Embryonic facial prominence (tissue), 1 donor: Measurements from ENCODE around the gene ADGRD2.
"Not testable (repeated sequence)": the region's sequence is repeated elsewhere in the genome, so short reads cannot be mapped to it uniquely, and the experiment has no call there.

Experiments used
- DNase-seq: peaks from one replicate; pipeline ENCODE4 v3.0.0-alpha.2; 2016; ENCODE audit errors: extremely low spot score

ADGRD2 gene

DNA sequence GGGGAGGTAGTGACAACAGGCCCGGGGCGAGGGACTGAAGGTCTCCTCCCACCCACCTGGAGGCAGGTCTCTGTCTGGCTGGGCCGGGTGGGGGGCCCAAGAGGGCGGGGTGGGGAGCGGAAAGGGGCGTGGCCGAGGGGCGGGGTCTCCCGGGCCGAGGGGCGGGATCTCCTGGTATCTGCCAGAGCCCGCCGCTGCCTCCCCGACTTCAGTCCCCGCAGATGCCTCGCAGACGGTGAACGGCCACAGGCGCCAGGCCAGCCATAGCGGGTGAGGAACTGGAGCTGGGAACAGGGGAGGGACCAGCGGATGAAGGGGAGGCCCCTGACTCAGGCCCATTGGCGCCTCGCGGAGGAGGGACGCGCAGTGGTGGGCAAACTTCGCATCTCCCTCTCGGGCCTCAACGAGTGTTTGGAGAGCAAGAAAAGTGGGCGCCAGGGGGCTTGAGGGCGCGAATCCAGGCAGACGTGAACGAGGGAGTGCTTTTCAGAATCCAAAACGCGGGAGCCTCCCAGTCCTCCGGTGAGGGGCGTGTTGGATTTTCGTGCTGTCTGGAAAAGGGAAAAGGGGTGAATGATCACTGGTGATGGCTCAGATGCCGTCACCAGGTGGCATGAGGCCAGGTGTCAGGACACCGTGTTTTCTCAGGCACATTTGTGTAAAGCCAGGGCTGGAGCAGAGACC is at the start of gene ADGRD2:
ADGRD2 (plus strand) TSS at position 211 of the 684 bp plus-strand sequence. CDS start 1,216 bp downstream, outside the sequence.
- DNase-seq = no peak

DNA sequence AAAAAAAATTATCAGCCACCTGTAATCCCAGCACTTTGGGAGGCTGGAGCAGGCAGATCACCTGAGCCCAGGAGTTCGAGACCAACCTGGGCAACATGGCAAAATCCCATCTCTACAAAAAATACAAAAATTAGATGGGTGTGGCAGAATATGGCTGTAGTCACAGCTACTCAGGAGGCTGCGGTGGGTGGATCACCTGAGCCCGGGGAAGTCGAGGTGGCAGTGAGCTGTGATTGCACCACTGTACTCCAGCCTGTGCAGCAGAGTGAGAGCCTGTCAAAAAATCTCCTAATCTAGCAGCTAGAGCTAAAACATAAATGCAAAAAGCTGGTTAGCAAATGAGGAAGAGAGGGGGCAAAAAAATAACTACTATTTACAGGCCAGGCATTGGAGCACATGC is 47.0 kb upstream of the ADGRD2 start:
- DNase-seq = no peak

DNA sequence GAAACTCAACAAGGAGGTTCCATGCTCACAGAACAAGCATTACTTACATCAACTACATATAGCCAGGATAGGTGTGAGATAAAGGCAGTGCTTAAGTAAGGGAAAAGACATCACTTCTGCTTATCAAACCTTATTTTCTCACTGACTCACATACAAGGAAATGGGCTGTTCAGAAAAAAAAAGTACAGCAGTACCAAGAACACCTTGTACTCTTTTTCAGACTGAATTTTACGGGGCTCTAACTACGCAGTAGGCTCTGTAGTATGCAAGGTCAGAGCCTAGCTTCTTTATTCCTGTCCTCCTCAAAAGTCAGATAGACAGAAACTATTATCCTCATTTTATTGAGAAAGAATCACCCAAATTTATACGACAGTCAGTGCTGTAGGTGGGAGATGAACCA is 40.8 kb upstream of the ADGRD2 start:
- no peak for DNase-seq

- DNase-seq = no peak
Observed at GRCh38 chr9:124410321-124410913, 39.8 kb upstream of the ADGRD2 start.

DNA sequence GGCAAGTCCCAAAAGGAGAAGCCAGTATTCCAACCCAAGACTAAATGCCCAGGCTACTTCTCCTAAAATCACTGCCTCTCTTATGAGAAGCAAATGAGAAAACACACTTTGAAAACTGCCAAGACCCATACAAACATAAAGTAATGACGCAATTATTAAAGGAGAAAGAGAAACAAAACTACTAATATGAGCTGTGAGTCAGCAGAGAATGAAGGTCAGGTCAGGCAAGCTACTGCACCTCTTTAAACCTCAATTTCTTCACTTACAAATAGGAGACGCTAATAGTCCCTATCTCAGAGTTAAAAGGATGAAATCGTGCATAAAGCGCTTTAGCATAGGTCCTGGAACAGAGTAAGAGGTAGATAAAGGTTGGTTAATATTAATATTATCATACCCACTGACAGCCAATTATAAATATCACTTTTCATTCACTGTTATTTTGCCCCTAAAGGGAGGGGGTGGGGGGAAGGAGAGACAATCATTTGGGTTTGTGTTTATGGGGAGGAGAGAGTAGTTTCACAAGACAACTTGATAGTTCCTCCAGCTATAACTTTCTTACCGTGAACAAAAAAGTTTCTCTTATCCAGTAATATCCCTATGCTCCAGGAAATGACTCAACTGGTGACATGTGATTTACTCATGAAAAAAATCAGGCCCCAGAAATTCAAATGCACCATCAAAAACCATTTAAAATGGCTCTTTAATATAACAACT is 38.6 kb upstream of the ADGRD2 start:
- no peak for DNase-seq

- DNase-seq = no peak
Observed at GRCh38 chr9:124412228-124412575, 38.0 kb upstream of the ADGRD2 start.

GRCh38 chr9:124414612-124415011 is 35.6 kb upstream of the ADGRD2 start:
- no peak for DNase-seq

DNA sequence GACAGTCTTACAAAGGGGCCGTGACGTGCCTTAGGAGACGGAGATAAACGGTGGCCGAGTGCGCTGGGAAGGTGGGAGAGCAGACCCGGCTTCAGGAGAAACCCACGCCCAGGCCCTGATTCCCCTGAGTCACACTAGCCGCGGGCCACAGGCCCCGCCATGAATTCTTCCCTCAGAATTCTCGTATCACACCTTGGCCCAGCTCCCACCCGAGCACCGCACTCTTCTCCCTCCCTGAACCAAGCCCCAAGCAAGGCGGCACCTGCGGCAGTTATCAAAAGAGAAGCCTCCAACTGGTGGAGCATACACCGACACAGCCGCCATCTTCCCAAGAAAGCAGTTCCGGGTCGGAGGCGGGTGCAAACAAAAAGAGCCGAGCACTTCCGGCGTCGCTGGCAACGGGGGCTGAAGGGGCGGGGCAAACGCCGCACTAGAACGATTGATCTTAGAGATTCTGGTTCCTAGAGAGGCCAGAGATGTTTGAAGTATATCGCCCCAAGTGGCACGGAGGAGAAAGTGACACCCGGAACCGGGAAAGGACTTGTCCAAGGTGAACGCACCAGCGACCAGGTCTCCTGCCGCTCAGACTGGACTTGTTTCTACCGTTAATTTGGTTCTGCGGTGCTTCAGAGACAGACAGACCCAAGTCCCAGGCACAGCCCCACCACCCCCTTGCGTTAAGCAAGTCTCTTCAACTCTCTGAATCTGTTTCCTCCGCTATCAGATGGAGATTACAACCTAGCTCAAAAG is 35.0 kb upstream of the ADGRD2 start, which contains the start of gene PSMB7:
PSMB7 (minus strand) TSS at position 341 of the 750 bp plus-strand sequence; CDS start at position 324, 17 bp downstream.
- DNase-seq = peak; percentile 95

- DNase-seq = no peak
Observed at GRCh38 chr9:124415852-124416484, 34.3 kb upstream of the ADGRD2 start.

DNA sequence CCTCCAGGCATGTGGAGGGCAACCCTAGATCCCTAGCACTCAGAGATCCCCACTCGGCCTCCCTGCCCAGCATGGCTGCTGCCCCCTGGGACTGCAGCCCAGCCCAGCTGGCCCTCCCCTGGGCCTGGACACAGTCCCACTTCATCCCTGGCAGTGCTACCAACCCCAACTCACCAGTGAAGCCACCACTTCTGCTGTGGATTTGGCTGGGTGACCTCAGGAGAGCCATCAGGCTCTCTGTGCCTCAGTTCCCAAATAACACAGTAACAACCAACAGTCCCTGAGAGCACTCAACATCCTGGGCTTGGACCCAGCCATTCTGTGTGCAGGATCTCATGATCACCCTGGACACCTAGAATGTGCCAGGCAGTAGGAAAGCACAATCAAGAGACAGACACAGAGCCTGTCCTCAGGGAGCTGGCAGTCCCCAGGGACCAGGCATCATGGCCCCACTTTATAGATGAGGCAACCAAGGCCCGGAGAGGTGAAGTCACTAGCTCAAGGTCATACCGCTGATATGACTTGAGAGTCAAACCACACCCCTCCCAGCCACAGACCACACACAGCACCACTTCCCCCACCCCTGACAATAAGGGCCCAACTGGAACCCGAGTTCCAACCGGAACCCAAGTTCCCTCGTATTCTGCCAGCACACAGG is 30.3 kb upstream of the ADGRD2 start:
- no peak for DNase-seq

- no peak for DNase-seq
Observed at GRCh38 chr9:124420991-124421543, 29.2 kb upstream of the ADGRD2 start.

- no peak for DNase-seq
Observed at GRCh38 chr9:124423155-124423554, 27.1 kb upstream of the ADGRD2 start.

GRCh38 chr9:124423591-124423990 is 26.7 kb upstream of the ADGRD2 start:
- no peak for DNase-seq

- DNase-seq = not testable (repeated sequence)
Observed at GRCh38 chr9:124425733-124426132, 24.5 kb upstream of the ADGRD2 start.

- DNase-seq = no peak
Observed at GRCh38 chr9:124426361-124426760, 23.9 kb upstream of the ADGRD2 start.

DNA sequence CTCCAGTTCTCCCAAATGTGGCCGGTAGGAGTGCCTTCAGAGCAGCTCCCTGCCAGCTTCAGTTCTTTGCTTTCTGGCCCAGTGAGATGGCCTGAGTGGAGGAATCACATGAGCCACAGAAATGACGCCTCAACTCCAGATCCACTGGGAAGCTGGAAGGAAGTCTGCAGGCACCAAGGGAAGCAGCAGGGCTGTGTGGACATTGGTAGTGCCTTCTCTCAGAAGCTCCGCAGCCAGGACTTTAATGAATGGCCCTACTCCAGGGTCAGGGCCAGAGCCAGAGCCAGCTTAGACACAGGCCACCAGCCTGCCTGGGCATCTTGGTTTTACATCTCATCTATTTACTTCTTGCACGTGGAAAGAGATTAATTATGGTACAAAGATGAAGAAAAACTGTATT is 23.0 kb upstream of the ADGRD2 start:
- DNase-seq = no peak

DNA sequence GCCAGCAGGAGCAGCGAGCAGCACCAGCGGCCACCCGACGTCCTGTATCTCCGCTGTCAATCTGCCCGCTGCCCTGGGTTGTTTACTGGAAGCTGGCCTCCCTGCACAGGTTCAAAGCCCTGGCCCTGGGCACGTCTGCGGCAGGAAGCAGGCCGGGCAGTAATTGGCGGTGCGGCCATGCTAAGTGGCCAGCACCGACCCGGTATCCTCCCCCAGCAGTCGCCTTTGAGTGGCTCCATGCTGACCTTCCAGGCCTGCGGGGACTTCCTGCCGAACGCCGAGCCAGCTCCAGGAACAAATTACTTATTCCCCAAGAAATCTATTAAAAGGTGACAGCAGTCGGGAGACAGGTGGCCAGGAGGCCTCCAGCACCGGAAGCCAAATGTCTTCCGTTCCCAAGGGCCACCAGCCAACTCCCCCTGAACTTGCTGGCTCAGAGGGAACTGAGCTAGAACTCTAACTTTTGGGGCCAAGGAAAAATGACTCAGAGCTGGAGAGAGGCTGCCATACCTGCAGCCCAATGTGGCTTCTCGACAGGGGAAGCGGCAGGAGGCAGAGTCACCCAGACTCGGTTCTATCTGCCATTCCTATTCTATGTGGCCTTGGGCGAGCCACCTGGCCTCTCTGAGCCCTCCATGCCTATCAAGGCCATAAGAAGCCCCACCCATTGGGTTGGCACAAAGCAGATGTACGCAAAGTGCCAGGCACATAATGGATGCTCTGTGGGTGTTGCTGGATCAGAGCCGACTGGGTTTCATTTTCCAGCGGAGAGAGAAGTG is 21.3 kb upstream of the ADGRD2 start:
- DNase-seq = no peak

- DNase-seq = no peak
Observed at GRCh38 chr9:124429530-124429867, 20.8 kb upstream of the ADGRD2 start.

DNA sequence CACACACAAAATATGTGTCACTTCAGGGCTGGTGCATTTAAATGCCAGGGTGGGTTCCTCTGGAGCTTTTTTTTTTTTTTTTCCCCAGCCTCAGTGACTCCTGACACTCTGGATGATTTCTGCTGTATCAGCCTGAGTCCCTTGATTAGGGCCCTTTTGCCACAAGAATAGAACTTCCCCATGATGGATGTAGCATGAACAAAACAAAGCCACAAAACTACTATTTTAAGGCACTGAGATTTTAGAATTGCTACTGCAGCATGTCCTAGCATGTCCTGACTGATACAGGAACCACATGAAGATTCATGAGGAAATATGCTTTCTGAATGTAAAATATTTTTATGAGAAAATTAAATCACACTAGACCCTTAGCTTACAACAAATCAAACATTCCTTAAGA is 13.9 kb upstream of the ADGRD2 start:
- DNase-seq = no peak

DNA sequence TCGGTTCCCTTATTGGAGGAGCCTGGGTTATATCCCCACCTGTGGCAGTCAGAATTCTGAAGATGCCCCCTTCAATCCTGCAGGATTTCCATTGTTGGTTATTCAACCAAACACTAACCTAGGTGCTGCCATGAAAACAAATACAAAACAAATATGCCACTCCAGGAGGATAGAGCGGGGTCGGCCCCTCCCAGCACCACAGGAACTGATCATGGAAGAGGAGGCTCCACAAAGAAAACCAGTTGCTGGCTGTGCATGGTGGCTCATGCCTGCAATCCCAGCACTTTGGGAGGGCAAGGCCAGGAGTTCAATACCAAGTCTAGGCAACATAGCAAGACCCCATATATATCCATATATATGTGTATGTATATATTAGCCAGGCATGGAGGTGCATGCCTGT is 13.2 kb upstream of the ADGRD2 start:
- no peak for DNase-seq
